GM23338 (cell line): ENCODE measurements around the gene TECR.

ENCODE experiments used
- CTCF ChIP-seq, 2 experiments: fragments of 200-600 bp in 1 of 2; sonication (generic) in 1 of 2; conservative IDR thresholded peaks; 2 replicates each; pipeline versions ENCODE4 v1.5.1 to v1.6.1; 2016 to 2017; ENCODE audit warnings: antibody characterized with exemption in 2 of 2, low read depth in 2 of 2, mild to moderate bottlenecking in 2 of 2, moderate library complexity in 1 of 2
- EZH2 ChIP-seq: fragments of 200-600 bp; sonication (generic); IDR thresholded peaks from one replicate; pipeline ENCODE4 v1.8.0; 2017; ENCODE audit warnings: antibody characterized with exemption, mild to moderate bottlenecking, low read depth; ENCODE audit not compliant: unreplicated experiment
- JUNB ChIP-seq: IDR thresholded peaks from one replicate; pipeline ENCODE4 v1.6.1; 2016; ENCODE audit warnings: antibody characterized with exemption; ENCODE audit not compliant: unreplicated experiment
- POLR2AphosphoS5 ChIP-seq: IDR thresholded peaks from 2 replicates; pipeline ENCODE4 v1.6.1; 2016; ENCODE audit warnings: antibody characterized with exemption, low read depth
- REST ChIP-seq: IDR thresholded peaks from one replicate; pipeline ENCODE4 v1.6.1; 2018; ENCODE audit warnings: antibody characterized with exemption; ENCODE audit not compliant: unreplicated experiment
- STAT1 ChIP-seq: IDR thresholded peaks from one replicate; pipeline ENCODE4 v1.6.1; 2016; ENCODE audit warnings: antibody characterized with exemption; ENCODE audit not compliant: unreplicated experiment
- ZNF331 ChIP-seq: fragments of 250-450 bp; sonication (Bioruptor Pico); IDR thresholded peaks from 2 replicates; pipeline ENCODE4 v1.5.0; 2020; ENCODE audit warnings: low read depth, mild to moderate bottlenecking, moderate library complexity

- TF ChIP-seq CTCF (conservative IDR thresholded peaks at IDR 0.05; ENCODE audit: low read depth in 2 of 2) (no peak), POLR2AphosphoS5 (no peak), EZH2 (no peak), JUNB (no peak), REST (no peak), ZNF331 (CRISPR knock-in tag) (no peak), STAT1 (no peak)
Measured at GRCh38 chr19:14612657-14613056, 83.3 kb downstream of the TECR start.
